Spleen (tissue), 7 donors: ENCODE measurements around the gene PDLIM4.

ENCODE experiments used
- POLR2A ChIP-seq, 3 donors: fragments of 450-650 bp; IDR thresholded peaks; one replicate each; pipeline ENCODE4 v1.5.1; 2017; ENCODE audit warnings: antibody characterized with exemption in 3 of 3, mild to moderate bottlenecking in 1 of 3
- TF ChIP-seq, protein P1 (sequence below), 11 experiments: fragments of 200-600 bp in 7 of 11; fragments of 450-650 bp in 4 of 11; sonication (generic) in 4 of 11; IDR thresholded peaks in 8 of 11; conservative IDR thresholded peaks in 3 of 11; 1 replicate in 7 of 11; 2 replicates in 4 of 11; pipeline versions ENCODE4 v1.4.0 to v1.8.0; 2016 to 2021; ENCODE audit warnings: antibody characterized with exemption in 11 of 11, inconsistent platforms in 4 of 11, mild to moderate bottlenecking in 1 of 11
- donor health status: DM: no; HTN: no; CAD: no; lungs with moderate emphysema.
- donor health status: DM: no; HTN: no; CAD: no.
- donor health status: DM: no; HTN: no; CAD: no.

- TF ChIP-seq POLR2A (IDR thresholded peaks at IDR 0.05): no peak
- TF ChIP-seq, protein P1, sequence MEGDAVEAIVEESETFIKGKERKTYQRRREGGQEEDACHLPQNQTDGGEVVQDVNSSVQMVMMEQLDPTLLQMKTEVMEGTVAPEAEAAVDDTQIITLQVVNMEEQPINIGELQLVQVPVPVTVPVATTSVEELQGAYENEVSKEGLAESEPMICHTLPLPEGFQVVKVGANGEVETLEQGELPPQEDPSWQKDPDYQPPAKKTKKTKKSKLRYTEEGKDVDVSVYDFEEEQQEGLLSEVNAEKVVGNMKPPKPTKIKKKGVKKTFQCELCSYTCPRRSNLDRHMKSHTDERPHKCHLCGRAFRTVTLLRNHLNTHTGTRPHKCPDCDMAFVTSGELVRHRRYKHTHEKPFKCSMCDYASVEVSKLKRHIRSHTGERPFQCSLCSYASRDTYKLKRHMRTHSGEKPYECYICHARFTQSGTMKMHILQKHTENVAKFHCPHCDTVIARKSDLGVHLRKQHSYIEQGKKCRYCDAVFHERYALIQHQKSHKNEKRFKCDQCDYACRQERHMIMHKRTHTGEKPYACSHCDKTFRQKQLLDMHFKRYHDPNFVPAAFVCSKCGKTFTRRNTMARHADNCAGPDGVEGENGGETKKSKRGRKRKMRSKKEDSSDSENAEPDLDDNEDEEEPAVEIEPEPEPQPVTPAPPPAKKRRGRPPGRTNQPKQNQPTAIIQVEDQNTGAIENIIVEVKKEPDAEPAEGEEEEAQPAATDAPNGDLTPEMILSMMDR (IDR thresholded peaks at IDR 0.05 in 8 of 11, conservative IDR thresholded peaks at IDR 0.05 in 3 of 11): no peak
These were observed 37.5 kb upstream of the PDLIM4 start for GRCh38 chr5:132219981-132220380.
